GM19193 (cell line): ENCODE data around the gene NCAM1.

ENCODE experiments used
- POLR2A ChIP-seq: IDR thresholded peaks from 4 replicates; pipeline ENCODE4 v1.6.1; 2011; ENCODE audit not compliant: insufficient read depth, insufficient read length; ENCODE audit errors: extremely low read depth

The NCAM1 gene

GRCh38 chr11:113043698-113044097 lies 82.5 kb downstream of the NCAM1 start:
- TF ChIP-seq POLR2A: no peak

- no peak for TF ChIP-seq POLR2A
These were observed 83.9 kb downstream of the NCAM1 start for GRCh38 chr11:113045146-113045545.

- TF ChIP-seq POLR2A: no peak
These were observed 85.6 kb downstream of the NCAM1 start for GRCh38 chr11:113046866-113047265.

GRCh38 chr11:113048820-113049768 lies 87.9 kb downstream of the NCAM1 start:
- TF ChIP-seq POLR2A: no peak

- no peak for TF ChIP-seq POLR2A
These were observed 95.8 kb downstream of the NCAM1 start for GRCh38 chr11:113057038-113057437.

- no peak for TF ChIP-seq POLR2A
These were observed 98.3 kb downstream of the NCAM1 start for GRCh38 chr11:113059548-113059947.

- TF ChIP-seq POLR2A: no peak
These were observed 104.1 kb downstream of the NCAM1 start for GRCh38 chr11:113065330-113065729.

GRCh38 chr11:113072237-113072858 lies 111.1 kb downstream of the NCAM1 start:
- no peak for TF ChIP-seq POLR2A

GRCh38 chr11:113073290-113073953 lies 112.2 kb downstream of the NCAM1 start:
- TF ChIP-seq POLR2A: no peak

- no peak for TF ChIP-seq POLR2A
These were observed 114.4 kb downstream of the NCAM1 start for GRCh38 chr11:113075586-113076095.

- TF ChIP-seq POLR2A: no peak
These were observed 116.2 kb downstream of the NCAM1 start for GRCh38 chr11:113077379-113077778.

- TF ChIP-seq POLR2A: no peak
These were observed 121.2 kb downstream of the NCAM1 start for GRCh38 chr11:113082341-113082955.

GRCh38 chr11:113083571-113083970 lies 122.4 kb downstream of the NCAM1 start:
- TF ChIP-seq POLR2A: no peak

GRCh38 chr11:113084297-113084696 lies 123.1 kb downstream of the NCAM1 start:
- TF ChIP-seq POLR2A: no peak

- TF ChIP-seq POLR2A: no peak
These were observed 124.2 kb downstream of the NCAM1 start for GRCh38 chr11:113085446-113085845.
